ENCODE data around the gene ELMO1. TPM values are rescaled to one million over a fixed set of nuclear protein-coding genes. Genes with fewer than 3 reads are reported as not detected.

Gene ELMO1
- total RNA-seq, 1 experiment from 2014 or later = not detected

DNA sequence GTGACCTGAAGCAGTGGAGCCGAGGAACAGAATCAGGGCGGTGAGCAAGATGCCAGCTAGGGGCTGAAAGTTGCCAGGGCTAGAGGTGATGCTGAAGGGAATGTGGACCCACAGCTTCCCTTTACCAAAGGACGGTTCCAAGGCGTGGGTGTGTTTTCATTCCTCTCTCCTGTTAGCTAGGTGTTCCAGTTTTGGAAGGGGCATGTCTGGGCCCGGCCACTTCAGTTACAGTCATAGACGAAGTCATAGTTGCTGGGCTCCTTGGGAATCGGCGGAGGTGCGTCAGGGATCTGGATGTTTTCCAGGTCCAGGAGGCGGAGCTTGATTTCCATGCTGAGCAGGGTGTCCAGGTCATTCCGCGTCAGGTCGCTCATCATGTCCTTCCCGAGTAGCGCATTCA lies 593.3 kb downstream of the ELMO1 start:
- no peak for TF ChIP-seq CTCF (conservative IDR thresholded peaks at IDR 0.05; ENCODE audit: low read depth, low read length)
- no peak for TF ChIP-seq EZH2 (IDR thresholded peaks at IDR 0.05; ENCODE audit: borderline replicate concordance, low read depth, low read length, poor library complexity, severe bottlenecking)
- H3K27ac ChIP-seq (ENCODE audit: low read depth, low read length, poor library complexity, severe bottlenecking) = no peak overlapping the region
- no peak overlapping the region for H3K4me3 ChIP-seq (ENCODE audit: low read depth, low read length, poor library complexity, severe bottlenecking)
- no peak for DNase-seq (ENCODE audit: low spot score)
- POLR2A ChIA-PET (ENCODE audit: low non-redundant PET) = no interaction called here
- CTCF ChIA-PET = interaction anchor here (0.7 kb wide), 1 partner anchor 15 kb away, joined by 3 read pairs; no protein-coding TSS in a partner anchor
- H3K27me3 ChIP-seq (replicated peaks; ENCODE audit: insufficient read depth, low read depth, low read length, poor library complexity) = peaks cover 5% of the 10 kb centered on the region
- intact Hi-C loops (cut with micrococcal nuclease; ENCODE audit: unreplicated experiment) = no loop called here
- H3K4me1 ChIP-seq (ENCODE audit: insufficient read depth, low read length, poor library complexity, severe bottlenecking) = no peaks in the 10 kb centered on the region
- H3K36me3 ChIP-seq (ENCODE audit: insufficient read depth, low read length, poor library complexity, severe bottlenecking) = no peaks in the 10 kb centered on the region
- BruUV-seq (replicated peaks) = no TSS peak
- H3K9me3 ChIP-seq (ENCODE audit: low read depth, low read length, poor library complexity, severe bottlenecking) = no peaks in the 10 kb centered on the region

GRCh38 chr7:36854652-36855051 lies 594.0 kb downstream of the ELMO1 start:
- Histone ChIP-seq H3K27me3 (replicated peaks; ENCODE audit: insufficient read depth, low read depth, low read length, poor library complexity) (no peaks in the 10 kb centered on the region), H3K36me3 (ENCODE audit: insufficient read depth, low read length, poor library complexity, severe bottlenecking) (no peaks in the 10 kb centered on the region), H3K27ac (ENCODE audit: low read depth, low read length, poor library complexity, severe bottlenecking) (no peak overlapping the region), H3K4me3 (ENCODE audit: low read depth, low read length, poor library complexity, severe bottlenecking) (no peak overlapping the region), H3K9me3 (ENCODE audit: low read depth, low read length, poor library complexity, severe bottlenecking) (no peaks in the 10 kb centered on the region), H3K4me1 (ENCODE audit: insufficient read depth, low read length, poor library complexity, severe bottlenecking) (no peaks in the 10 kb centered on the region)
- intact Hi-C loops (cut with micrococcal nuclease; ENCODE audit: unreplicated experiment) = no loop called here
- DNase-seq (ENCODE audit: low spot score) = no peak
- TF ChIP-seq EZH2 (IDR thresholded peaks at IDR 0.05; ENCODE audit: borderline replicate concordance, low read depth, low read length, poor library complexity, severe bottlenecking) (no peak), CTCF (conservative IDR thresholded peaks at IDR 0.05; ENCODE audit: low read depth, low read length) (no peak)
- BruUV-seq (replicated peaks) = no TSS peak
- POLR2A ChIA-PET (ENCODE audit: low non-redundant PET) = no interaction called here
- CTCF ChIA-PET = no interaction called here

- H3K4me1 ChIP-seq (ENCODE audit: insufficient read depth, low read length, poor library complexity, severe bottlenecking) = no peaks in the 10 kb centered on the region
- ChIA-PET CTCF (no interaction called here), POLR2A (ENCODE audit: low non-redundant PET) (no interaction called here)
- no TSS peak for BruUV-seq (replicated peaks)
- no peak overlapping the region for H3K27ac ChIP-seq (ENCODE audit: low read depth, low read length, poor library complexity, severe bottlenecking)
- H3K27me3 ChIP-seq (replicated peaks; ENCODE audit: insufficient read depth, low read depth, low read length, poor library complexity) = no peaks in the 10 kb centered on the region
- no peak for DNase-seq (ENCODE audit: low spot score)
- H3K9me3 ChIP-seq (ENCODE audit: low read depth, low read length, poor library complexity, severe bottlenecking) = peaks cover 4% of the 10 kb centered on the region
- no peaks in the 10 kb centered on the region for H3K36me3 ChIP-seq (ENCODE audit: insufficient read depth, low read length, poor library complexity, severe bottlenecking)
- TF ChIP-seq EZH2 (IDR thresholded peaks at IDR 0.05; ENCODE audit: borderline replicate concordance, low read depth, low read length, poor library complexity, severe bottlenecking) (no peak), CTCF (conservative IDR thresholded peaks at IDR 0.05; ENCODE audit: low read depth, low read length) (no peak)
- no peak overlapping the region for H3K4me3 ChIP-seq (ENCODE audit: low read depth, low read length, poor library complexity, severe bottlenecking)
- intact Hi-C loops (cut with micrococcal nuclease; ENCODE audit: unreplicated experiment) = no loop called here
These were observed 595.7 kb downstream of the ELMO1 start for GRCh38 chr7:36852931-36853330.

Measured in A673 (cell line).